Peyer's patch (tissue), 4 donors: ENCODE data around the gene SPG7. TPM values are rescaled to one million over a fixed set of nuclear protein-coding genes. Genes with fewer than 3 reads are reported as not detected.

Source experiments
- DNase-seq, 3 donors: peaks; one replicate each; pipeline ENCODE4 v3.0.0-alpha.2; 2017 to 2019
- H3K27ac ChIP-seq, 4 donors: fragments of 200-600 bp; sonication (generic); one replicate each; pipeline ENCODE4 v1.5.1; 2016 to 2019
- H3K27me3 ChIP-seq, 2 donors: fragments of 200-600 bp; sonication (generic); one replicate each; pipeline ENCODE4 v1.5.1; 2019
- H3K36me3 ChIP-seq, 3 donors: fragments of 200-600 bp; sonication (generic); one replicate each; pipeline ENCODE4 v1.5.1; 2016 to 2019
- H3K4me1 ChIP-seq, 4 donors: fragments of 200-600 bp; sonication (generic); one replicate each; pipeline ENCODE4 v1.5.1; 2016 to 2019
- H3K4me3 ChIP-seq, 4 donors: fragments of 200-600 bp; sonication (generic); 1 replicate in 3 of 4; 2 replicates in 1 of 4; pipeline ENCODE4 v1.5.1; 2016 to 2019; ENCODE audit warnings: mild to moderate bottlenecking in 1 of 4
- H3K9me3 ChIP-seq, 4 donors: fragments of 200-600 bp; sonication (generic); one replicate each; pipeline ENCODE4 v1.5.1; 2016 to 2019; ENCODE audit warnings: mild to moderate bottlenecking in 1 of 4
- CTCF ChIP-seq, 6 experiments: fragments of 450-650 bp in 4 of 6; fragments of 200-600 bp in 2 of 6; sonication (generic) in 1 of 6; IDR thresholded peaks; one replicate each; pipeline ENCODE4 v1.5.1; 2017 to 2019; ENCODE audit warnings: antibody characterized with exemption in 6 of 6, mild to moderate bottlenecking in 3 of 6, moderate library complexity in 1 of 6
- POLR2A ChIP-seq, 2 donors: fragments of 450-650 bp; IDR thresholded peaks; one replicate each; pipeline ENCODE4 v1.5.1; 2017; ENCODE audit warnings: antibody characterized with exemption in 2 of 2, mild to moderate bottlenecking in 2 of 2, moderate library complexity in 2 of 2
- total RNA-seq, 4 donors: library from RNA; depleted of rRNA; stranded (reverse); fragments of >200 nt; gene quantifications; one replicate each; pipeline ENCODE4 v1.1.0, GENCODE V29; 2016

Gene SPG7
- total RNA-seq, 4 donors from 2014 or later = 242 to 461 (median 378) TPM

GRCh38 chr16:89554343-89554742, 46.1 kb downstream of the SPG7 start:
- Histone ChIP-seq H3K27me3 (no peaks in the 10 kb centered on the region), H3K4me3 (no peak overlapping the region), H3K9me3 (no peaks in the 10 kb centered on the region), H3K4me1 (peaks cover 0 to 10% (median 0%) of the 10 kb centered on the region in 4 donors), H3K36me3 (peaks cover 0 to 71% (median 0%) of the 10 kb centered on the region in 3 donors), H3K27ac (no peak overlapping the region)
- TF ChIP-seq POLR2A (IDR thresholded peaks at IDR 0.05) (no peak), CTCF (IDR thresholded peaks at IDR 0.05) (no peak)
- DNase-seq = no peak

GRCh38 chr16:89555265-89555664, 47.1 kb downstream of the SPG7 start:
- DNase-seq = no peak
- TF ChIP-seq CTCF (IDR thresholded peaks at IDR 0.05) (no peak), POLR2A (IDR thresholded peaks at IDR 0.05) (no peak)
- no peak overlapping the region for H3K27ac ChIP-seq
- H3K9me3 ChIP-seq = no peaks in the 10 kb centered on the region
- H3K4me3 ChIP-seq = no peak overlapping the region
- H3K27me3 ChIP-seq = no peaks in the 10 kb centered on the region
- H3K4me1 ChIP-seq = peaks cover 0 to 15% (median 2%) of the 10 kb centered on the region in 4 donors
- peaks cover 0 to 62% (median 0%) of the 10 kb centered on the region in 3 donors for H3K36me3 ChIP-seq

- Histone ChIP-seq H3K36me3 (peaks cover 0 to 57% (median 0%) of the 10 kb centered on the region in 3 donors), H3K4me1 (peaks cover 0 to 15% (median 2%) of the 10 kb centered on the region in 4 donors), H3K27me3 (no peaks in the 10 kb centered on the region), H3K9me3 (no peaks in the 10 kb centered on the region), H3K27ac (no peak overlapping the region), H3K4me3 (no peak overlapping the region)
- TF ChIP-seq CTCF (IDR thresholded peaks at IDR 0.05) (no peak), POLR2A (IDR thresholded peaks at IDR 0.05) (no peak)
- no peak for DNase-seq
These were observed 47.6 kb downstream of the SPG7 start for GRCh38 chr16:89555780-89556179.

DNA sequence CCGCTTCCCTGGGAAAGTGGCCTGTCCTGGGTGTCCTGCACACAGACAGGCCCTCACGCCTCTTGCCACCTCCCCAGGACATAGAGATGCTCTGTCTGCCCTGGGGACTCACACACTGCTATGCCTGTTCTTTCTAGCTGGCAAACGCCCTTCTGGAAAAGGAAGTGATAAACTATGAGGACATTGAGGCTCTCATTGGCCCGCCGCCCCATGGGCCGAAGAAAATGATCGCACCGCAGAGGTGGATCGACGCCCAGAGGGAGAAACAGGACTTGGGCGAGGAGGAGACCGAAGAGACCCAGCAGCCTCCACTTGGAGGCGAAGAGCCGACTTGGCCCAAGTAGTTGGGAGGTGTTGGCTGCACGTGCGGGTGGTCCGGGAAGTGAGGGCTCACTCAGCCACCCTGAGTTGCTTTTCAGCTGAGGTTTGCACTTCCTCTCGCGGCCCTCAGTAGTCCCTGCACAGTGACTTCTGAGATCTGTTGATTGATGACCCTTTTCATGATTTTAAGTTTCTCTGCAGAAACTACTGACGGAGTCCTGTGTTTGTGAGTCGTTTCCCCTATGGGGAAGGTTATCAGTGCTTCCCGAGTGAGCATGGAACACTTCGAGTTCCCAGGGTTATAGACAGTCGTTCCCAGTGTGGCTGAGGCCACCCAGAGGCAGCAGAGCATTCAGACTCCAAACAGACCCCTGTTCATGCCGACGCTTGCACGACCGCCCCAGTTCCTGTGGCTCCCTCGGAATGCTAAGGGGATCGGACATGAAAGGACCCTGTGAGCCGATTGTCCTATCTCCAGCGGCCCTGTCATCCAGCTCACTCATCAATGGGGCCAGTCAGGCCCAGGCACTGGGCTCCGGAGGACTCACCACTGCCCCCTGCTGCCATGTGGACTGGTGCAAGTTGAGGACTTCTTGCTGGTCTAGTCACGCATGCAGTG, 48.8 kb downstream of the SPG7 start:
- no peaks in the 10 kb centered on the region for H3K9me3 ChIP-seq
- H3K27ac ChIP-seq = peak overlapping the region in 1 of 4 donors; percentile 16
- no peaks in the 10 kb centered on the region for H3K27me3 ChIP-seq
- peaks cover 0 to 51% (median 0%) of the 10 kb centered on the region in 3 donors for H3K36me3 ChIP-seq
- TF ChIP-seq POLR2A (IDR thresholded peaks at IDR 0.05) (no peak), CTCF (IDR thresholded peaks at IDR 0.05) (peak; percentile 69 to 81 (median 78))
- H3K4me1 ChIP-seq = peaks cover 0 to 24% (median 11%) of the 10 kb centered on the region in 4 donors
- H3K4me3 ChIP-seq = no peak overlapping the region
- peak; percentile 80 to 92 (median 91) for DNase-seq

GRCh38 chr16:89557690-89558490, 49.7 kb downstream of the SPG7 start:
- Histone ChIP-seq H3K36me3 (peaks cover 0 to 51% (median 0%) of the 10 kb centered on the region in 3 donors), H3K9me3 (no peaks in the 10 kb centered on the region)
- DNase-seq = no peak

More at GRCh38 chr16:89557690-89558490, 49.7 kb downstream of the SPG7 start:
- TF ChIP-seq CTCF (IDR thresholded peaks at IDR 0.05) (no peak), POLR2A (IDR thresholded peaks at IDR 0.05) (no peak)
- H3K27ac ChIP-seq = peak overlapping the region in 2 of 4 donors; percentile 16 to 17
- H3K4me3 ChIP-seq = no peak overlapping the region
- H3K4me1 ChIP-seq = peaks cover 0 to 32% (median 14%) of the 10 kb centered on the region in 4 donors
- no peaks in the 10 kb centered on the region for H3K27me3 ChIP-seq
